Upper lobe of left lung (tissue), 6 donors: ENCODE data around the gene ZNF750. TPM values are rescaled to one million over a fixed set of nuclear protein-coding genes. Genes with fewer than 3 reads are reported as not detected.

ENCODE experiments used
- ATAC-seq, 2 donors: fragments of 200-7000 bp; cut with Tn5 transposase; one replicate each; pipeline ENCODE4 v1.9.1; 2022; ENCODE audit warnings: mild to moderate bottlenecking in 2 of 2, moderate library complexity in 2 of 2; ENCODE audit not compliant: low FRiP score in 2 of 2
- DNase-seq, 2 donors: peaks; one replicate each; pipeline ENCODE4 v3.0.0-alpha.2; 2019 to 2020
- H3K27ac ChIP-seq, 4 donors: fragments of 200-600 bp; sonication (generic); one replicate each; pipeline ENCODE4 v1.5.1; 2016 to 2019
- H3K27me3 ChIP-seq, 4 donors: fragments of 200-600 bp; sonication (generic); one replicate each; pipeline ENCODE4 v1.5.1; 2017 to 2019
- H3K36me3 ChIP-seq, 4 donors: fragments of 200-600 bp; sonication (generic); one replicate each; pipeline ENCODE4 v1.5.1; 2016 to 2019
- H3K4me1 ChIP-seq, 4 donors: fragments of 200-600 bp; sonication (generic); one replicate each; pipeline ENCODE4 v1.5.1; 2018 to 2019
- H3K4me3 ChIP-seq, 4 donors: fragments of 200-600 bp; sonication (generic); one replicate each; pipeline ENCODE4 v1.5.1; 2017 to 2019; ENCODE audit warnings: mild to moderate bottlenecking in 2 of 4, moderate library complexity in 1 of 4
- H3K9me3 ChIP-seq, 4 donors: fragments of 200-600 bp; sonication (generic); one replicate each; pipeline ENCODE4 v1.5.1; 2018 to 2019
- EP300 ChIP-seq, 4 donors: sonication (generic); formaldehyde crosslinking; IDR thresholded peaks; one replicate each; pipeline ENCODE4 v1.5.1; 2017; ENCODE audit warnings: antibody characterized with exemption in 4 of 4, control low read depth in 2 of 4
- POLR2A ChIP-seq, 4 donors: fragments of 450-650 bp; IDR thresholded peaks; one replicate each; pipeline ENCODE4 v1.5.1; 2016 to 2017; ENCODE audit warnings: antibody characterized with exemption in 4 of 4, mild to moderate bottlenecking in 2 of 4
- POLR2AphosphoS5 ChIP-seq, 2 donors: sonication (generic); formaldehyde crosslinking; IDR thresholded peaks; one replicate each; pipeline ENCODE4 v1.5.1; 2017; ENCODE audit warnings: antibody characterized with exemption in 2 of 2
- WGBS, 2 donors: methylation state at CpG; one replicate each; pipeline ENCODE4 v1.1.5; 2017 to 2018; 5-methylcytosine and 5-hydroxymethylcytosine counted together
- total RNA-seq, 6 donors: library from RNA; depleted of rRNA in 4 of 6; stranded (reverse); fragments of >200 nt in 4 of 6; gene quantifications; one replicate each; pipeline versions ENCODE4 v1.1.0 to v1.2.1, GENCODE V29; 2016 to 2021
- TF ChIP-seq, protein P1 (sequence below), 6 experiments: fragments of 450-650 bp in 4 of 6; fragments of 200-600 bp in 2 of 6; sonication (generic) in 2 of 6; IDR thresholded peaks; one replicate each; pipeline ENCODE4 v1.5.1; 2016 to 2019; ENCODE audit warnings: antibody characterized with exemption in 6 of 6
- donor health status: DM: no; HTN: no; CAD: no; lungs with moderate emphysema.
- donor health status: DM: no; HTN: yes; CAD: no; lungs with severe emphysema.

ZNF750 gene
- total RNA-seq, 6 donors from 2014 or later = 2.9 to 14.4 (median 6.9) TPM

DNA sequence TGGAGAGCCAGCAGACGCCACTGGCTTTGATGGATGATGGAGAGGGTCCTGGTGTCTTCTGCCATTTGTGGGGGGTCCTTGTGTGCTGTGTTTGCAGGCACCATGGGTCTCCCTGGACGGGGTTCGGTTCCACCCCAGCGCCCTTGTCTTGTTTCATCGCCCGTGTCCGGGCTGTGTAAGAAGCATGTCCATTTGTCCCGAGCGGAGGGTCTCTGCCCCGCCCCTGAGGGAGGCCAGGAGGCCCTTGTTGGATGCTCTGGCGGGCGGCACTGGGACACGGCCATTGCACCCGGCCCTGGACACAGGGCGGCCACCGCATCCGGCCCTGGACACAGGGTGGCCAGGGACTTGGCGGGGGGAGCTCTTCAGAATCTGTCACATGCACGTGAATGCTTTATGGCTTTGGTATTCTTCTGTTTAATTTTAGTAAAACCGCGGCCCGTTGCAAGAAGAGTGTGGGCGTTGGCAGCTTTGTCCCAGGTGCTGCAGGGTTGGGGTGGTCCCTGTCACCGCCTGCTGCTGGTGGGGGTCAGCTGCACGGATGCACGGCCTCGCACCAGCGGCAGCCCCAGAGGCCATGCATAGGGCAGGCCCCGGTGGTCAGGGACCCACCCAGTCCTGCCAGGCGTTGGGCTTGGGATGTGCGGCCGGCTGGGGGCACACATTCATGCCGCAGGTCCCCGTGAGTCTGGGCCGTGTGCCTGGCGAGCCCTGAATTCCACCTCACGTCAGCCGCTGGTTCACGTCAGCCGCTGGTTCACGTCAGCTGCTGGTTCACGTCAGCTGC lies 21.0 kb upstream of the ZNF750 start:
- TF ChIP-seq POLR2AphosphoS5 (IDR thresholded peaks at IDR 0.05) (no peak), EP300 (IDR thresholded peaks at IDR 0.05) (no peak), POLR2A (IDR thresholded peaks at IDR 0.05) (no peak)
- TF ChIP-seq, protein P1, sequence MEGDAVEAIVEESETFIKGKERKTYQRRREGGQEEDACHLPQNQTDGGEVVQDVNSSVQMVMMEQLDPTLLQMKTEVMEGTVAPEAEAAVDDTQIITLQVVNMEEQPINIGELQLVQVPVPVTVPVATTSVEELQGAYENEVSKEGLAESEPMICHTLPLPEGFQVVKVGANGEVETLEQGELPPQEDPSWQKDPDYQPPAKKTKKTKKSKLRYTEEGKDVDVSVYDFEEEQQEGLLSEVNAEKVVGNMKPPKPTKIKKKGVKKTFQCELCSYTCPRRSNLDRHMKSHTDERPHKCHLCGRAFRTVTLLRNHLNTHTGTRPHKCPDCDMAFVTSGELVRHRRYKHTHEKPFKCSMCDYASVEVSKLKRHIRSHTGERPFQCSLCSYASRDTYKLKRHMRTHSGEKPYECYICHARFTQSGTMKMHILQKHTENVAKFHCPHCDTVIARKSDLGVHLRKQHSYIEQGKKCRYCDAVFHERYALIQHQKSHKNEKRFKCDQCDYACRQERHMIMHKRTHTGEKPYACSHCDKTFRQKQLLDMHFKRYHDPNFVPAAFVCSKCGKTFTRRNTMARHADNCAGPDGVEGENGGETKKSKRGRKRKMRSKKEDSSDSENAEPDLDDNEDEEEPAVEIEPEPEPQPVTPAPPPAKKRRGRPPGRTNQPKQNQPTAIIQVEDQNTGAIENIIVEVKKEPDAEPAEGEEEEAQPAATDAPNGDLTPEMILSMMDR (IDR thresholded peaks at IDR 0.05) = no peak
- WGBS, 2 donors = 92 to 93% methylated on average over 19 to 42 of the region's 42 CpGs
- H3K4me1 ChIP-seq = peaks cover 6 to 31% (median 29%) of the 10 kb centered on the region in 4 donors

DNA sequence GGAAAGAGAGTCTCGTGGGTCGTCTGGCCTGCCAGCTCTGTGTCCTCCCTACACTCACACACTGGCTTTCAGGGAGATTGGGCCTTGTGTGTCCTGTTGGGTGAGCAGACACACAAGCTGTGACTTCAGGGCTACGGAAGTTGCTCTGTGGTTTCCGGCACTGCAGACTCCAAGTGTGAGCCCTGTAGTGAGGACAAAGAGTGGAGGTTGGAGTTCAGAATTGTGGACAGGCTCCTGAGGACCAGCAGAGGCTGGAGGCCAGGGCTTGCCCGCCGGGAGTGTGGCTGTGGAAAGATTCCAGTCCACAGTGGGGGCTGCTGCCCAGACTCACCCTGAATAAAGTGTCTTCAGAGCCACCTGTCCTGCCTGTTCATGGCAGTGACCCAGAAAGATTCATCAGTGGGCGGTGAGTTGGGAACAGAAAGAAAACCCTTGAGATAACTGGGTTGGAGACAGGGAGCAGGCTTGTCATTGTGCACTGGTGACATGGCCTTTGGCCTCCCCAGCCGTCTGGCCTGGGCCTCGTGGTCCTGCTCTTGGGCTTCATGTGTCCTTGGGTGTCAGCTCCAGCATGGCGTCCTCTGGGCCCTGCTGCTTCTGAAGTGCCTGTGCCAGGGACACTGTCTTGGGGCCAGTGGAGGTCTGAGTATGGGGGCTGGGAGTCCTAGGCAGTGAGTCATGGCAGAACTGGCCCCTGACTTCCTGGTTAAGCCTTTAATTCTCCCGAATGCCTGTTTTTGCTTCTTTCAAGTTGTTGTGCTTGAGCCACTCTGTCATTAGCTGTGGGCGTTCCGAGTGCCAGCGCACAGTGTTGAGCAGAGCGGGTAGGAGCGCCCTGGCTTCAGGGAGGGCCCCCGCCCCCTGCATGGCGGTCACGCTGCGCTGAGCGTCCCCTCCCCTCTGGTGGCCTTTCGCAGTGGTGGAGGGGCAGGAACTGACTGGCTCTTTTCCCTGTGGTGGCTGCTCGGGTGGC lies 19.9 kb upstream of the ZNF750 start:
- Histone ChIP-seq H3K4me1 (peaks cover 6 to 28% (median 26%) of the 10 kb centered on the region in 4 donors), H3K27me3 (no peaks in the 10 kb centered on the region), H3K27ac (peak overlapping the region; percentile 57 to 82 (median 72)), H3K9me3 (no peaks in the 10 kb centered on the region), H3K4me3 (peak overlapping the region in 2 of 4 donors; percentile 15 to 25), H3K36me3 (peaks cover 0 to 16% (median 0%) of the 10 kb centered on the region in 4 donors)
- TF ChIP-seq POLR2A (IDR thresholded peaks at IDR 0.05) (peak in 1 of 4 donors; percentile 50), EP300 (IDR thresholded peaks at IDR 0.05) (no peak), POLR2AphosphoS5 (IDR thresholded peaks at IDR 0.05) (peak in 1 of 2 donors; percentile 20)
- TF ChIP-seq, protein P1 (IDR thresholded peaks at IDR 0.05) = no peak
- ATAC-seq (peak; percentile 79 to 90), DNase-seq (peak; percentile 72 to 88)
- WGBS, 2 donors = 63 to 66% methylated on average over 21 to 22 of the region's 23 CpGs

More for the DNA sequence above, 21.0 kb upstream of the ZNF750 start:
- no peak overlapping the region for H3K4me3 ChIP-seq
- H3K27me3 ChIP-seq = no peaks in the 10 kb centered on the region
- no peaks in the 10 kb centered on the region for H3K9me3 ChIP-seq
- no peak for ATAC-seq
- peak overlapping the region; percentile 57 to 82 (median 72) for H3K27ac ChIP-seq
- H3K36me3 ChIP-seq = peaks cover 0 to 14% (median 0%) of the 10 kb centered on the region in 4 donors
- DNase-seq = peak in 1 of 2 donors; percentile 76

DNA sequence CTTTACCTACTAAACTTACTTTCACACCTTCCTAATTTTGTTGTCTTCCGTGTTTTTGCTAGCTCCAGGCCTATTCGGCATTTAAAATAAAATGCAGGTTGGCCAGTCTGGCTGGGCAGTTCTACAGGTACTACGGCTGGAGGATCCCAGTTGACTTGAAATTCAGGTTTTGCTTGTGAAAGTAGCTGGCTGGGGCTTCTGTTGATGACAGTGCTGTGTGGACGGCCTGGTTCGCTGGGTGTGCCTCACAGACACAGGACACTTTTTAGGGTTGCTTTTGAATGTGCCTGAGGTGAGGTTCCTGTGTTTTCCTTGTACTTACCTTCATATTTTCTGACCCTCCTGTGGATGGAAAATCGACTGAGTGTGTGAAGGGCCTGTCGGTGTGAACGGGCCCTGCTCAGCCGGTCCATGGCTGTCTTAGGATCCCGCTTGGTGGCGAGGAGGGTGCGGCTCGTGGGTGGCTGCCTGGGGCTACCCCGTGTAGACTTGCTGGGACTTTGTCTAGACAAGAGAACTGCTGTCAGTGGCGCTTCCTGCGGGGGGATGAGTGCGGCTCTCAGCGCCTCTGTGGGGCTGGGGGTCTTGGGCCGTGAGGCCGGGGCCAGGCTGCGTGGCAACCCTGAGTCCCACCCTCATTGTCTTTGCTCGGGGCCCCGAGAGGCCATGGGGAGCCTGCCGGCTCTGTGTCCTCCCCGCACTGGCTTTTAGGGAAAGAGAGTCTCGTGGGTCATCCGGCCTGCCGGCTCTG lies 18.7 kb upstream of the ZNF750 start:
- 74 to 84% methylated on average over 24 to 28 of the region's 28 CpGs for WGBS, 2 donors
- H3K9me3 ChIP-seq = no peaks in the 10 kb centered on the region
- DNase-seq (peak; percentile 62 to 82), ATAC-seq (no peak)
- H3K4me1 ChIP-seq = peaks cover 6 to 27% (median 24%) of the 10 kb centered on the region in 4 donors
- peak overlapping the region; percentile 57 to 82 (median 72) for H3K27ac ChIP-seq
- H3K27me3 ChIP-seq = no peaks in the 10 kb centered on the region
- H3K4me3 ChIP-seq = no peak overlapping the region
- H3K36me3 ChIP-seq = peaks cover 0 to 16% (median 3%) of the 10 kb centered on the region in 4 donors
- TF ChIP-seq POLR2A (IDR thresholded peaks at IDR 0.05) (no peak), POLR2AphosphoS5 (IDR thresholded peaks at IDR 0.05) (no peak), EP300 (IDR thresholded peaks at IDR 0.05) (no peak)
- TF ChIP-seq, protein P1 (IDR thresholded peaks at IDR 0.05) = no peak

DNA sequence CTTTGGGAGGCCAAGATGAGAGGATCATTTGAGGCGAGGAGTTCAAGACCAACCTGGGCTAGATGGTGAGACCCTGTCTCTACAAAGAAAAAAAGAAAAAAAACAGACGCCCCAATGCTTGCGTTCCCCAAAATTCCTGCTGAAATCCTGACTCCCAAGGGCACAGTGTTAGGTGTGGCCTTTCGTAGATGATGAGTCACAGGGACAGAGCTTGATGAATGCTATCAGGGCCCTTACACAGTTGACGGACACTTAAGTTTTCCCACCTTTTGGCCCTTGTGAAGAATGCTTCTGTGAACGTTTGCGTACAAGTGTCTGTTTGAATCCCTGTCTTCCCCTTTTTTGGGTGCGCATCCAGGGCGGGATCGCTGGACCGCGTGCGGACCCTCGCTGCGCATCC lies 16.5 kb upstream of the ZNF750 start:
- Histone ChIP-seq H3K27ac (no peak overlapping the region), H3K27me3 (no peaks in the 10 kb centered on the region), H3K36me3 (peaks cover 0 to 11% (median 3%) of the 10 kb centered on the region in 4 donors), H3K9me3 (no peaks in the 10 kb centered on the region), H3K4me3 (no peak overlapping the region), H3K4me1 (peaks cover 6 to 25% (median 22%) of the 10 kb centered on the region in 4 donors)
- DNase-seq (no peak), ATAC-seq (no peak)
- no peak for TF ChIP-seq POLR2AphosphoS5 (IDR thresholded peaks at IDR 0.05)
- TF ChIP-seq, protein P1 (IDR thresholded peaks at IDR 0.05) = no peak
- no peak for TF ChIP-seq EP300 (IDR thresholded peaks at IDR 0.05)
- TF ChIP-seq POLR2A (IDR thresholded peaks at IDR 0.05) = no peak
- WGBS, 2 donors = 81 to 90% methylated on average over 6 to 15 of the region's 15 CpGs
